Renal cortex interstitium (tissue), 11 donors: ENCODE data around the gene SH3D19. TPM values are rescaled to one million over a fixed set of nuclear protein-coding genes. Genes with fewer than 3 reads are reported as not detected.
"Not testable (repeated sequence)": the region's sequence is repeated elsewhere in the genome, so short reads cannot be mapped to it uniquely, and the experiment has no call there.

Source experiments
- DNase-seq, 11 donors: peaks; one replicate each; pipeline ENCODE4 v3.0.0-alpha.2; 2013; ENCODE audit warnings: low read depth in 9 of 11, low spot score in 4 of 11; ENCODE audit errors: extremely low read depth in 1 of 11
- polyA plus RNA-seq, 3 donors: library from polyadenylated mRNA; unstranded; fragments of 120-200 nt; gene quantifications; one replicate each; pipeline ENCODE4 v1.2.1, GENCODE V29; 2013; ENCODE audit not compliant: insufficient read length in 3 of 3

SH3D19 gene
- polyA plus RNA-seq, 3 donors, result 27.1 to 31.4 (median 30.7) TPM

GRCh38 chr4:151094290-151094751 is 231.1 kb downstream of the SH3D19 start:
- DNase-seq, result no peak

GRCh38 chr4:151093203-151093602 is 232.2 kb downstream of the SH3D19 start:
- no peak for DNase-seq

GRCh38 chr4:151092488-151092887 is 232.9 kb downstream of the SH3D19 start:
- no peak for DNase-seq

GRCh38 chr4:151091047-151091446 is 234.4 kb downstream of the SH3D19 start:
- no peak for DNase-seq

GRCh38 chr4:151087467-151087866 is 237.9 kb downstream of the SH3D19 start:
- no peak for DNase-seq

- not testable (repeated sequence) for DNase-seq
These were observed 247.4 kb downstream of the SH3D19 start for GRCh38 chr4:151077978-151078377.

- DNase-seq, result no peak
These were observed 250.9 kb downstream of the SH3D19 start for GRCh38 chr4:151074416-151074916.

Other genes with a start within 250 kb of the SH3D19 start
- gene RPS3A, start 226.0 kb downstream of the SH3D19 start, polyA plus RNA-seq, result 1,000 to 10,000 TPM; 3,661 to 4,405 (median 4,391) TPM
- gene PRSS48, start 48.4 kb downstream of the SH3D19 start, polyA plus RNA-seq, result not detected
- gene FHIP1A, start 83.6 kb upstream of the SH3D19 start, polyA plus RNA-seq, result 1 to 10 TPM; 3.7 to 7.7 (median 4.0) TPM